T-helper 9 cell (primary cell): Measurements from ENCODE around the gene EIF1.

ENCODE experiments used
- DNase-seq: peaks from one replicate; pipeline ENCODE4 v3.0.0-alpha.2; 2020

Gene EIF1

DNA sequence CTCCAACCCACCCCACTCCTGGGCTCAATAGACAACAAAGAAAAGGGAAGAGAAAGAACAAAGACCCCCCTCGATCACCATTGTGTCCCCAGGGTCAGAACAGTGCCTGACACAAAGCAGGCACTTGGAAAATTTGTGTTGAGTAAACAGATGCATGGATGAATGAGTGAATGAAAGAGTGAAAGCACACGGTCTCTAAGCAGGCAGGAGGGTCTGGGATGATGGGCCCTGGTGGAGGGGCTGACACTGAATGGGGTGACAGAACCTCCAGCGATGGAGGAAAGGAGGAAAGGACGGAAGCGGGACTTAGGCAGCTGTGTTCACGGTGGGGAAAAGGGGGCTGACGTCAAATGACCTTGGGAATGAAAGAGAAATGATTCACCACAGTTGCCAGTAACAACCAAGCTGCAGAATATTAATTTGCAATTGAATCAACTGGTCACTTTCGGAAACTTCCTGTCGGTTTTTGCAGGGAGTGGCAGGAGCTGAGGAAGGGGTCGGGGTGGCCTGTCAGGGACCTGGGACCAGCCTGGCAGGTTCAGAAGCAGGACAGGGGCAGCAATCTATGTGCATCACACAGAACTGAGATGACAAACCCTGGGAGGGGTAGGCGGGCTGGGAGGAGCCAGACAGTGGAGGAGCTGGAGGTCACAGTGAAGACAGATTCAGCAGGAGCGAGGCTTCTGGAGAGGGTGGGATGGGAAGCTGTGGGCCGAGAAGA, 16.7 kb downstream of the EIF1 start:
- no peak for DNase-seq

DNA sequence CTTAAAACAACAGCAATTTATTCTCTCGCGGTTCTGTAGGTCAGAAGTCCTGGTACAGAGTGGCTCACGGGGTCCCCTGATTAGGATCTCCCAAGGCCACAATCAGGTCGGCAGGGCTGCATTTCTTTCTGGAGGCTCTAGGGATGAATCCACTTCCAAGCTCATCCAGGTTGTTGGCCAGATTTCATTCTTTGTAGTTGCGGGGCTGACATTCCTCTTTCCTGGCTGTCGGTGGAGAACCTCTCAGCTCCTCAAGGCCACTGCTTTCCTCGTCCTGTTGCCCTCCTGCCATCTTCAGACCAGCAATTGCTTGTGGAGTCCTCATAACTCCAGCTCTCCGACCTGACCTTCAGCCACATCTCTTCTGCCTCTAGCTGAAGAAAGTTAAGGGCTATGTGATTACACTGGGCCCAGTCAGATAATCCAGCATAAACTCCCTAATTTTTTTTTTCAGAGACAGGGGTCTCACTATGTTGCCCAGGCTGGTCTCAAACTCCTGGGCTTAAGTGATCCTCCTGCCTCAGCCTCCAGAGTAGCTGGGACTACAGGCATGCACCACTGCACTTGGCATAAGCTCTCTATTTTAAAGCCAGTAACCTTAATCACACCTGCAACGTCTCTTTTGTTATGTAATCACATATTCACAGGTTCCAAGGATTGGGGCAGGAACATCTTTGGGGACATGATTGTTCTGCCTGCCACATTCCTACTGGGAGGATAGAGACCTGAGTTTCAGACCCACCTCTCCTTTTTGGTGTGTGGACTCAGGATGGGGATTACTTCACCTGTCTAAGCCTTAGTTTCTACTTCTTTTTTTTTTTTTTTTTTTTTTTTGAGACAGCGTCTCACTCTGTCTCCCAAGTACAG, 19.4 kb downstream of the EIF1 start:
- DNase-seq = no peak

DNA sequence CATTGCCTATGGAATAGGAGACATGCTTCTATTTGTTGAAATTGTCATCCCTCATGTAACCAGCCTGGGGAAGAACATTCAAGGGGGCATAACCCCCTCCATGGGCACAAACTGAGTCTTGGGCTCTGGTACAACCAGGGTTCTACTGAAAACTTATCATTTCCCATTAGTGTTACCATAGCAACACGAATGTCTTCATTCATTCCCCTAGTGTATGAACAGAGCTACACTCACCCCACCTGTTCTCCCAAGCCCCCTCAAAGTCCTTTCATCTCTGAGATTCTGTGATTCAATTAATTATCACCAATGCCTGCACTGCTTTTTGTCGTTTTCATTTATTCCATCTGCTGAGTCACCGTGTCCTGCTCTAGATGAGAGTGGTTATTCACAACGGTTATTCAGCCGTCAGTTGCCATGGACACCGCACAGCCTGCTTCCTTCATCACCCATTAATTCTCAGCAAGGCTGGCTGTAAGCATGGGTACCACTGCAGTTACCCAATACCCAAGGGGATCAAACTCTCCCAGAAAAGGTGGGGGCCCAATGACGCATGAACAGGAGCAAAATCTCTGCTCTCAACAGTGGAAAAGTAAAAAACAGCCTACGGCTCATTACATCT, 21.9 kb downstream of the EIF1 start:
- DNase-seq = no peak

DNA sequence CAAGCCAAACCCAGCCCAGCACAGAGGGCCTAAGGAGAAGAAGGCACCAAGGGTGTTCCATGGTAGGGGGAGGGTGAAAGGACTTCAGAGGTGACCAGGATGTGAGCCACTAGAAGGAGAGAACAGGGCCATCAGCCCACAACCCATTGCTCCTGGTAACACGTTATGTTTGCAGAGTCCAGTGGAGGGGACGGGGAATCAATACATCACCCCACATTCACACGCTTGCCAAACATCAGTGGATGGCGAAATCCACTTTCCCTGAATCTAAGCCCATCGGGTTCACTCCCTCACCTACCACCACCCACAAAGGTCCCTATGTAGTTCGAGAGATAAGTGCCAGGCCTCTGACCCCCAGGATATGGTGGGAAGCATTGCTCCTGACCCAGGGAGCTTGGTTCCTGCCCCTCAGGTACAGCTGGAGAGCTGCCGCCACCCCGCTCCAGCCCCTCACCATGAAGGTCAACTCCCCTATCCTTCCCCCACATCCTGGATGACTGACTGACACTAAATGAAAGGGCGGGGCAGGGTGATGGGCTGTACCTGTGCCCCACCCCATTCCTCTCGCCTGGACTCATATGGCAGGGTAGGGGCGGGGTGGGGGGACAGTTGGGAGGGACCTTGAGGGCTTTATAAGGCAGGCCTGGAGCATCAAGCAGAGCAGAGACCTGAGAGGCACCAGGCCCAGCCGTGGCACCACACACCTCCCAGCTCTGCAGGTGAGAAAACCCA, 23.1 kb downstream of the EIF1 start, which contains the start of gene GAST:
Gene GAST (plus strand): TSS at position 663 of the 732 bp plus-strand sequence. CDS start 3,106 bp downstream, outside the sequence.
- no peak for DNase-seq

DNA sequence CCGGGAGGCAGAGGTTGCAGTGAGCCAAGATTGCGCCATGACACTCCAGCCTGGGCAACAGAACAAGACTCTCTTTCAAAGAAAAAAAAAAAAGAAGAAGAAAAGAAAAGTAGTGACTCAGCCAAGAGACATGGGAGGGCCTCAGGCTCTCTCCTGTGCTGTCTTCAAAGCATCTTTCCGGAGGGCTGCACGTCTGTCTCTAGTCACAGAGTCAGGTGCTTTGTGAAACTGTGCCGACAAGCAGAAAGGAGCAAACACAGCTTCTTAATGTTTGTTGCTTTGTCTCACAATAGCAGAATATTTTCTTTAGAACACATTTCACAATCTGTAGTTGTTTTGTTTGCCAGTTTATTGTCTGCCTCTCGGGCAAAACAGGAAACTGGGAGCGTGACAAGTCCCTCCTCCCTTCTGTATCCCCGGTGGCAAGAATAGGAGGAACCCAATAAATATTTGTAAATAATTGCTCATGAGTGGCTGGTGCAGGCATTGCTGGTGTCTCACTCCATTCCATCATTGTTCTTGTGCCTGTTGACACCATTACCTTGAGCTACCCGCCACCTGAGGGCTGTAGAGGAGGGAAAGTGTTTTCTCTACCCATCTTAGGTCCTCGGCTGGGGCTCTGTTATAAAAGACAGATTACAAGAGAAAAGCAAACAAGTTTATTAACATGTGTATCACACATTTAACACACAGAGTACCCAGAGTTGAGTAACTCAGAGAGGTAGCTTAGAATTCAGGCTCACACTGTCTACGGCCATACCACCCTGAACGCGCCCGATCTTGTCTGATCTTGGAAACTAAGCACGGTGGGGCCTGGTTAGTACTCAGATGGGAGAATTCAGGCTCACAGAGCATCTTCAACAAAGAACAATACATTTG, 29.0 kb downstream of the EIF1 start:
- DNase-seq = no peak

DNA sequence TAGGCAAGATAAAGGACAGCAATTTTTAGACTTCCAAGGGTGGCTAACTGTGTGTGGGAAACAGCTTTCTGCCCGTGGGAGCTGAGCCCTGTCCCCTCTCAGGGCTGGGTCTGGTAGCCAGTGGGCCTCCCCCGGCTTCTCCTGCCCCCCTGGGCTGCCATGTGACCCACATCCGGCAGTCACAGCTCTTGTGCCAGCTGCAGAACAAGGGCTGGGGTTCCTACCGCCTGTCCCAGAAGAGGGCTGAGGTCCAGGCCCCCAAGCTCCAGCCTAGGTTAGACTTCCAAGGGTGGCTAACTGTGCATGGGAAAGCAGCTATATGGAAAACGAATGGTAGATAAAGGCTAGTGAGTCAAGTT, 29.6 kb downstream of the EIF1 start:
- DNase-seq = no peak

DNA sequence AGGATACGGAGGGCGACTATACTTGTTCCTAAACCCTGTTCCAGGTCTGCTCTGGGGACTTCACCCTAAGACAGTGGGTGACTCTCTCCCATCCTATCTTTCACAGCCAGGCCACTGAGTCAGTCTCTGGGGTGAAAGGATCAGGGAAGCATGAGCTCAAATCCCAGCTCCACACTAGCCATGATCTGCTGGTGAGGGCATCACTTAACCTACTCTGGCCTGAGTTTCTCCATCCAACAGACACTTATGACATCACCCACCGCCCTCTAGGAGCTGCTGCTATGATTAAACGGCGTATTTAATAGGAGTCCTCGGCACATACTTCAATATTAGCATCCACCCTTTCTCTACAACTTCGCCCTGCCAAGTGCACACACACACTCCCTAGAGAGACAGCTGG, 33.5 kb downstream of the EIF1 start:
- no peak for DNase-seq

DNA sequence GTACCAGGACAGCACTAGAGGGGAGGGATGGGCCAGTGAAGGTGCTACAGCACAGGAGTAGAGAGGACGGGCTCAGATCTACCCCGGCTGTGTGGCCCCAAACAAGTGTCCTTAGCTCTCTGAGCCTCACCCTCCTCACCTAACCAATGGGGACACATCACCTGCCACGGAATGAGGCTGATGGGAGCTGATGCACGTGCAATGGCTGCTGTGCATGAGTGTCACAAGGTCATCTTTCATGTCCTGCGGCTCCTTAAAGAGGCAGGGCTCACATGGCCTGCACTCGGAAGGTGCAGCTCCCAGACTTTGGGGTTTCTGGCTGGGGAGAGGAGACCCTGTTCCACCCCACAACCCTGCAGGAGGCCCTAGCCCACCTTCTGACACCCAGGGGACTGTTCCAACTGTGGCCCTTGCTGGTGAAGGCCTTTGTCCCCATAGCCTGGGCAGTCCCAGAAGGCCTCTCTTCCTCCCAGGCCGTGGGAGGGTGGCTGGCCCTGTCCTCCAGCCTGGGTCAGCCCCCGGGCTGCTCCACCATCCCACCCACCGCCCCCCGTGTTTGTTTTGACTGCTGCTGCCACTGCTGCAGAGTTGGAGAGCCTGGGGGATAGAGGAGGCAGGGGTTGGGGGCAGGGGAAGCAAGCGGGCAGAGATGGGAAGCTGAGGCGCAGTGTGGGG, 35.3 kb downstream of the EIF1 start:
- no peak for DNase-seq

DNA sequence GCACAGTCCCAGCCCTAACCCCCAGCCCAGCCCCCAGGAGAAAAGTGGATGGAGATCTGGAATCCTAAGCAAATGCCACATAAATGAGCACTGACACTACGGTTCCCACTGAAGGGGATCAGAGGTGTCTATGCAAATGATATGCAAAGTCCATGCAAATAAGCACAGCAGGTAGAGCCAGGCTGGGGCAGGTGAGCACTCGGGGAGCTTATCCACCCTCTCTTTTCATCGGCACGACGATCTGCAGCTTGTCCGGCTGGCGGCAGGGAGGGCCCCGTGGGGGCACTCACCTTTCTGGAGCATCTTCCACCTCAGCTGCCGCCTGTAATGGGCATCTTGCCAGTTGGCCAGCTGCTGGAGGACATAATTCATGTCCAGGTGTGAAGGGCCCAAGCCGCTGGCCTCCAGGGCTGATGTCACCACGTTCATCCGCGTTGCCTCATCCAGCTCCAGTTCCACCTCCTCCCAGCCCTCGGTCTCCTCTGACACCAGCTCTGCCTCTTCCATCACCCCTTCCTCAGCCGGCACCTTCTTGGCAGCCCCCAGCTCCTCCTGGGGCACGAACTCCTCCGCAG, 35.9 kb downstream of the EIF1 start:
- DNase-seq = no peak

DNA sequence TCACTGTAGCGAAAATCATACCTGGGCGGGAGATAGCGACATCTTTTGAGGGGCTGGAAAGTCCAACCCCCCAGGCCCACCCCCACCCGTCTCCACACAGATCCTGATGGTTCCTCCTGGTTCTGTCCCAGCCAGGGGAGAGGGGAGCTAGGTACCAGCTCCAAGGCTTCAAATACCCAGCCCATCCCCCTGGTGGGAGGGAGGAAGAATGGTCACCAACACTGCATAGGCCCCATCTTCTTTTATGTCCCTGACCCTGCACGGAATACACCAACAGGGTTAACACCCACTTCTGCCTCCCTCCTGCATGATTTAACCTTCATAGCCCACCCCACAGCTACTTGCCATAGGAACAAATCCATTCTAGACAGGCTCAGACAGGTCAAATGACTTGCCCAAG, 36.4 kb downstream of the EIF1 start:
- DNase-seq = no peak

DNA sequence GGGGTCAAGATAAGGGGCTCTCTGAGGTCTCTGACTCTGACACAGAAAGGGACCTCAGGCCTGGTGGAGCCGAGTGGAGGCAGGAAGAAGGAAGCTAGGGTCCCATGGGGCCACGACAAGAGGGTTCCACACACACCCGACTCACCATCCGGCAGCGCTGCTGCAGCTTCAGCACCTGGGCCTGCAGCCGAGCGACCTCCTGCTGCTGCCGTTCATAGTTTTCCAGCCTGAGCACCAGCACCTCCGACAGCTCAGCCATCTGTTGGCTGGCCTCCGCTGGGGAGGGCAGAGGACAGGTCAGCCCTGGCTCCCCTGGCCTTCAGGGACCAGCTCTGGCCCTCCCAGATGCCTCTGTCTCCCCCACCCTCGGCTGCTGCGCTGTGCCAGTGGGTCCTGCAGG, 39.4 kb downstream of the EIF1 start:
- DNase-seq = no peak

DNA sequence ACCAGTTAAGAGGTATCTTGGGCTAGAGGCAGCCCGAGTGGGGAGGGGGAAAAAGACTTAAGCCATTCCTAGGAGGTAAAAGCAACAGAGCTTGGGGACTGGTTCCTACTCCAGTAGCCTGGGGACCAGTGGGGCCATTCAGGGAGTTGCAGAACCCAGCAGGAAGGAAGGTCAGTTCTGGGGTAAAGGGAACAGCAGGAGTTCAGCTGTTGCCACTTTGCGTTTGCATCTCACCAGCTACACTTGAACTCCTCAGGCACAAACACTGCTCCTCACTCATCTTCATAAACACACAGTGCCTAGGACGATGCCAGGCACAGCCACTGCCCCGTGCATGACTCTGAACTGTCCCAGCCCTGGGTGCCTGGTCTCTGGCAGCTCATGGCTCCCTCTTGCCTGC, 41.8 kb downstream of the EIF1 start:
- DNase-seq = no peak

DNA sequence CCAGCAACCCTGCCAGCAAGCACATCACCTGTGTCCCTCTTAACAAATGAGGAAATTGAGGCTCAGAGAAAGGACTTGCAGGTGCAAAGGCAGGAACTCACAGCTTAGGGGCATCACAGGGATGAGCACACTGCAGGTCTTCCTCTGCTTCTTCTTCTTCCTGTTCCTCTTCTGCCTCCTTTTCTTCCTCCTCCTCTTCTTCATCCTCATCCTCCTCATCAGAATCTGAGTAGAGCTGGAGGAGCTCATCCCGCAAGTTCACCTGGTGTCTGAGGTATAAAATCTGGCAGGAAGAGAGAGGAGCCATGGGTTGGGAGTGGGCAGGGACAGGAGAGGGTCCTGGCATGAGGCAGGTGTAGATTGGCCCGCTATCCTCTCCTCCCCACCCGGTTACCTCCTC, 43.2 kb downstream of the EIF1 start:
- DNase-seq = no peak

DNA sequence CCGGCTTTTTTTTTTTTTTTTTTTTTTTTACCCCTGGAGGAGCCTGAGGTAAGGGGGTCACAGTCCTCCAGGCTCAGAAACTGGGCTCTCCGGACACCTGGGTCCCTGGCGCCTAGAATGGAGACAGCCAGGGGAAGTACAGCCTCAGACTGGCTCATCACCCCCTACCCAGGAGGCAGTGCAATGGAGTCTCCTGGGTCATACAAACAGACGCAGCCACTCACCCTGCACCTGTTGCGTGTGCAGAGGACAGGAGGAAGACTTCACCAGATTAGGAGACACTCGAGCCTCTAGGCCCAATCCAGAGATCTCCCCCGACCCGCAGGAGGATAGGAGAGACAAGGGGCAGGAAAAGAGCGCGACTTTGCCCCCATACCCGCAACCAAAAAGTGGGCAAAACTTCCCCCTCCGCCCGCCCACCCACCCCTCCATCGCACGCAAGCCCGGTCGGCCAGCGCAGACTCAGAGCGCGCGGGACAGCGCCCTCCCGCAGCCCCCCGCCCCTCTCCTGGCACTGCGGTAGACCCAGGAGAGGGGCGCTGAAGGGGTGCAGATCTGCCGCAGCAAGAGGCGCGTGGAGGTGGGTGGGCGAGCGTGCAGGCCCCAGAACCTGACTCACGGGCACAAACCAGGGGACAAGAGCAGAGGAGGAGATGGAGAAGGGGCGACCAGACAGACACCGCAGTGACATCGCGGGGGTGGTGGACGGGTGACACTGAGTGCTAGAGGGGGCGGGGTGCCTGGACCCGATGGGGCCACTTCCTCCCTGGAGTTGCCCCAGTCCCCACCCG, 44.9 kb downstream of the EIF1 start:
- no peak for DNase-seq

DNA sequence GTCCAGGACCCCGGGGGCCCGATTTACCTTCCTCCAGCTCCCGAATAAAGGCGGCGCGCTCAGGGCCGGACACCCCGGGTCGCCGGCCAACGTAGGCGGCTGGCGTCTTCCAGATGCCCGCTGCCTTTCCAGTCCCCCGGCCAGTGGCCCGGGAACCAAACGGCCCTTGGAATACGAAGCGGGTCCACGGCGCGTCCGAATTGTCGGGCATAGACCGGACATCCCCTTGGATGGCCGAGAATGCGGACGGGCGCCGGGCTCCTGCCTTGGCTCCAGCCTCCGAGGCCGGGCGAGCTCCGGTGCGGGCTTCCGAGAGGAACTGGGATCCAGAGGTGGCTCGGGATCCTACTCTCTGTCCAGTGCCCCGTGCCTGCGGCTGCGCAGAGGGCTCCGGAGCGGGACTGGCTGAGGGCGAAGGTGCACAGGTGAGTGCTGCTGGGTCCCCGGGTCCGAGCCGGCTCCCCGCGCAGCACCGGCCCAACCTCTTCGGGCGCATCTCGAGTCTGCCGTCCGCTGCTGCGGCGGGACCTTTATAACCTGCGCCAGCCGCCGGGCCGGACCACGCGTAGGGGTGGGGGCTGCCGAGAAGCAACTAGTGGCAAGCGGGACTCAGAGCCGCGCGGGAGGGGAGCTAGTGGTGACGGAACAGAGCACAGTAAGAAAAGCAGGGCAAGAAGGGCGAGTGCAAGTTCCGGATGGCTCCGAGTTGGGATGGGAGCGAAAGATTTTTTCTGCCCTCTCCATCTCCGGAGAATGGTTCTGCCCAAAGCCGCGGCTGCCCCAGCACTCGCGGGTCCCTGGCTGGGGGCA, 45.7 kb downstream of the EIF1 start, which contains the start of gene HAP1:
Gene HAP1 (minus strand): TSS at position 505 of the 810 bp plus-strand sequence. CDS start 9 bp downstream, at position 496.
- DNase-seq = no peak

DNA sequence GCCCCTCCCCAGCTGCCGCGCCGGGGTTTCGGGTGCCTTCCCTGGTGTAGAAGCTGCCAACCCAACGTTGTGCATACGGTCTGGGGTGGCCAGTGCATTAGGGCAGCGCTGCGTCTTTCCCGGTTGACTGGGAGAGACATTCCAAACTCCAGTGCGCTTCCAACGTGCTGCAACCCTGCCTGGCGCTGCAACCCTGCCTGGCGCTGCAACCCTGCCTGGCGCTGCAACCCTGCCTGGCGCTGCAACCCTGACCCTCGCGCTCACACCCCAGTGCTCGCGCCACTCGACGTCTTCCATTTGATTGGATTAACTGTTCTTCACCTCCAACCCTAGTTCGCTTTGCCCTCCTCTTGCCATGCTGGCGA, 46.2 kb downstream of the EIF1 start:
- no peak for DNase-seq

DNA sequence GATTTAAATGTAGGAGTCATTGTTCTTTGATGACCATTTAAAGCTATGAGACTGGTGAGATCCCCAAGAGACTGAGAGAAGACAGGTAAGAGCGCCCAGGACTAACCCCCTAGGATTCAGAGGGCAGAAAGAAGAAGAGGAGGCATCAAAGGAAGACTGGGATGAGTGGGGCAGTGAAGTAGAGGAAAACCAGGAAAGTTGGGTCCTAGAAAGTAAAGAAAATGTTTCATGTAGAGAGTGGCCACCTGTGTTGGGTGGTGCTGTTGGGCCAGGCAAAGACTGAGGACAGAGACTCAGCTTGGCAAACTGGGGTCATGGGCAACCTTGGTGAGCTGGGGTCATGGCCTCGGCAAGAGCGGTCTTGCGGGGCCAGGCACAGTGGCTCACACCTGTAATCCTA, 47.1 kb downstream of the EIF1 start:
- no peak for DNase-seq

DNA sequence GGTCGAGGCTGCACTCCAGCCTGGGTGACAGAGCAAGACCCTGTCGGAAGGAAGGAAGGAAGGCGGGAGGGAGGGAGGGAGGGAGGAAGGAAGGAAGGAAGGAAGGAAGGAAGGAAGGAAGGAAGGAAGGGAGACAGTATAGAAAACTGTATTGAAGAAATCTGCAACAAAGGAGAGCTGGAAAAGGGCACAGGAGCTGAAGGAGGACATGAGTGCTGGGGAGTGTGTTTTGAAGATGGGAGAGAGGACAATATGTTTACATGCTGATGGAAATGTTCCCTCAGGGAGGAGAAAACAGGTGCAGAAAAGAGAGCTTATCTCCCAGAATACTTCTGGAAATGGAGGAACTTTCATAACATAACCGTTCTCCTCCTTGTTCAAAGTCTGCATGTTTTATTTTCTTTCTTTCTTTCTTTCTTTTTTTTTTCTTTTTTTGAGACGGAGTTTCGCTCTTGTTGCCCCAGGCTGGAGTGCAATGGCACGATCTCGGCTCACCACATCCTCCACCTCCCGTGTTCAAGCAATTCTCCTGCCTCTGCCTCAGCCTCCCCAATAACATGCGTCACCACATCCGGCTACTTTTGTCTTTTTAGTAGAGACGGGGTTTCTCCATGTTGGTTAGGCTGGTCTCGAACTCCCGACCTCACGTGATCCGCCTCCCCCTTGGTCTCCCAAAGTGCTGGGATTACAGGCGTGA, 48.4 kb downstream of the EIF1 start:
- no peak for DNase-seq

DNA sequence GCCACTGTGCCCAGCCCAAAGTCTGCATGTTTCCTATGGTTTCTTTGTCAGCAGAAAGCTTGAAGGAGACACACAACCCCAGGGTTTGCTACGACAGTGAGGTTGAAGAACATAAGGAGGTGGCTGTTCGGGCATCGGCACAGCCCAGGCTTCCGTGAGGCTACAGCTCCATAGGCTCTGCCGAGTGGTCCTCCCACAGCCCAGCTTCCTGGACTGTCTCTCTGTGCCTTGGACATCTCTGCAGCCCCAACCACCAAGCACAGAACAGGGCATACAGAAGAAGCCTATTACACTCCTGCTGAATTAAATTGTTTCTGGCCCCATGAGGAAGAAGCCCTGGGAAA, 49.0 kb downstream of the EIF1 start:
- no peak for DNase-seq
